Esophagus squamous epithelium (tissue), 5 donors: ENCODE results near the gene PINLYP. TPM values are rescaled to one million over a fixed set of nuclear protein-coding genes. Genes with fewer than 3 reads are reported as not detected.

Source experiments
- DNase-seq: peaks from one replicate; lab custom pipeline; 2025; lab: John Stamatoyannopoulos, UW
- H3K27ac ChIP-seq, 4 donors: fragments of 200-600 bp; sonication (generic); one replicate each; pipeline ENCODE4 v1.5.1; 2016 to 2019; ENCODE audit warnings: mild to moderate bottlenecking in 1 of 4
- H3K27me3 ChIP-seq, 4 donors: fragments of 200-600 bp; sonication (generic); 1 replicate in 3 of 4; 2 replicates in 1 of 4; pipeline versions ENCODE4 v1.5.1 to v1.6.0; 2017 to 2021; ENCODE audit warnings: antibody characterized with exemption in 1 of 4
- H3K36me3 ChIP-seq, 3 donors: fragments of 200-600 bp; sonication (generic); one replicate each; pipeline ENCODE4 v1.5.1; 2016 to 2019
- H3K4me1 ChIP-seq, 3 donors: fragments of 200-600 bp; sonication (generic); one replicate each; pipeline ENCODE4 v1.5.1; 2017 to 2019
- H3K4me3 ChIP-seq, 4 donors: fragments of 200-600 bp; sonication (generic); 1 replicate in 3 of 4; 2 replicates in 1 of 4; pipeline ENCODE4 v1.5.1; 2016 to 2019; ENCODE audit warnings: mild to moderate bottlenecking in 2 of 4, moderate library complexity in 1 of 4
- H3K9me3 ChIP-seq, 3 donors: fragments of 200-600 bp; sonication (generic); one replicate each; pipeline ENCODE4 v1.5.1; 2016 to 2019
- CTCF ChIP-seq, 6 experiments: fragments of 450-650 bp in 4 of 6; fragments of 200-600 bp in 2 of 6; sonication (generic) in 2 of 6; IDR thresholded peaks; one replicate each; pipeline ENCODE4 v1.5.1; 2016 to 2019; ENCODE audit warnings: antibody characterized with exemption in 6 of 6, mild to moderate bottlenecking in 4 of 6, moderate library complexity in 4 of 6
- POLR2A ChIP-seq, 4 donors: fragments of 450-650 bp; IDR thresholded peaks; one replicate each; pipeline ENCODE4 v1.6.1; 2017; ENCODE audit warnings: antibody characterized with exemption in 4 of 4, mild to moderate bottlenecking in 4 of 4, moderate library complexity in 3 of 4
- WGBS, 2 donors: methylation state at CpG; one replicate each; pipeline ENCODE4 v1.1.5; 2018; 5-methylcytosine and 5-hydroxymethylcytosine counted together
- intact Hi-C: fragments of 100-400 bp; cut with DNase I; formaldehyde crosslinking; loops from one replicate; pipeline ENCODE4 v1.15.0; 2022
- total RNA-seq, 4 donors: library from RNA; depleted of rRNA; stranded (reverse); fragments of >200 nt; gene quantifications; one replicate each; pipeline ENCODE4 v1.1.0, GENCODE V29; 2016
- donor health status: DM: yes; HTN: yes; CAD: no.

Gene PINLYP
- total RNA-seq, 4 donors from 2014 or later: 1.9 to 23.3 (median 9.3) TPM

- TF ChIP-seq CTCF (IDR thresholded peaks at IDR 0.05) (no peak), POLR2A (IDR thresholded peaks at IDR 0.05) (no peak)
- Histone ChIP-seq H3K36me3 (peaks cover 12 to 57% (median 13%) of the 10 kb centered on the region in 3 donors), H3K27me3 (no peaks in the 10 kb centered on the region), H3K9me3 (no peaks in the 10 kb centered on the region), H3K4me1 (peaks cover 26 to 46% (median 27%) of the 10 kb centered on the region in 3 donors), H3K27ac (no peak overlapping the region), H3K4me3 (no peak overlapping the region)
- WGBS, 2 donors: 95% methylated on average over 4 to 8 of the region's 37 CpGs
- intact Hi-C loops: loop anchor here (10.0 kb wide), 1 partner anchor 58 kb away; the partner anchor contains the start of gene ZNF575
- no peak for DNase-seq
These were observed 17.3 kb downstream of the PINLYP start for GRCh38 chr19:43592800-43593350.

GRCh38 chr19:43594081-43594697, 18.6 kb downstream of the PINLYP start:
- Histone ChIP-seq H3K9me3 (no peaks in the 10 kb centered on the region), H3K4me3 (peak overlapping the region; percentile 49 to 82 (median 74)), H3K27me3 (no peaks in the 10 kb centered on the region), H3K27ac (peak overlapping the region in 3 of 4 donors; percentile 91 to 99 (median 97)), H3K36me3 (peaks cover 13 to 64% (median 17%) of the 10 kb centered on the region in 3 donors), H3K4me1 (peaks cover 27 to 54% (median 29%) of the 10 kb centered on the region in 3 donors)
- intact Hi-C loops: loop anchor here (10.0 kb wide), 1 partner anchor 59 kb away; the partner anchor contains the start of gene ZNF575
- 85% methylated on average over 10 of the region's 10 CpGs for WGBS, 2 donors
- TF ChIP-seq POLR2A (IDR thresholded peaks at IDR 0.05) (no peak), CTCF (IDR thresholded peaks at IDR 0.05) (no peak)
- DNase-seq: no peak

GRCh38 chr19:43594710-43595604, 19.4 kb downstream of the PINLYP start:
- TF ChIP-seq CTCF (IDR thresholded peaks at IDR 0.05) (peak; percentile 40 to 87 (median 66)), POLR2A (IDR thresholded peaks at IDR 0.05) (peak in 1 of 4 donors; percentile 41)
- DNase-seq: no peak
- Histone ChIP-seq H3K4me1 (peaks cover 27 to 54% (median 29%) of the 10 kb centered on the region in 3 donors), H3K4me3 (peak overlapping the region; percentile 49 to 82 (median 74)), H3K36me3 (peaks cover 13 to 64% (median 22%) of the 10 kb centered on the region in 3 donors), H3K27me3 (no peaks in the 10 kb centered on the region), H3K9me3 (no peaks in the 10 kb centered on the region), H3K27ac (peak overlapping the region; percentile 91 to 99 (median 98))
- intact Hi-C loops: loop anchor here (10.0 kb wide), 1 partner anchor 60 kb away; the partner anchor contains the start of gene ZNF575
- WGBS, 2 donors: 1 to 3% methylated on average over 25 to 31 of the region's 64 CpGs

- Histone ChIP-seq H3K9me3 (no peaks in the 10 kb centered on the region), H3K4me3 (peak overlapping the region; percentile 49 to 82 (median 74)), H3K27ac (peak overlapping the region; percentile 91 to 99 (median 98)), H3K27me3 (no peaks in the 10 kb centered on the region), H3K4me1 (peaks cover 27 to 54% (median 29%) of the 10 kb centered on the region in 3 donors), H3K36me3 (peaks cover 13 to 64% (median 22%) of the 10 kb centered on the region in 3 donors)
- no peak for DNase-seq
- 0% methylated on average over 15 of the region's 18 CpGs; no CpG with 5 or more reads in 1 of the 2 donors for WGBS, 2 donors
- TF ChIP-seq CTCF (IDR thresholded peaks at IDR 0.05) (no peak), POLR2A (IDR thresholded peaks at IDR 0.05) (no peak)
- intact Hi-C loops: loop anchor here (10.0 kb wide), 1 partner anchor 61 kb away; the partner anchor contains the start of gene ZNF575
These were observed 20.0 kb downstream of the PINLYP start for GRCh38 chr19:43595605-43595998.
